H9 (cell line): ENCODE measurements around the gene MYCBP2. TPM values are rescaled to one million over a fixed set of nuclear protein-coding genes. Genes with fewer than 3 reads are reported as not detected.

ENCODE experiments used
- DNase-seq: peaks from one replicate; pipeline ENCODE4 v3.0.0-alpha.2; 2017
- H2AFZ ChIP-seq: one replicate; pipeline ENCODE4 v1.6.1; 2013; ENCODE audit warnings: mild to moderate bottlenecking, low read length, control low read depth, moderate library complexity
- H2AK5ac ChIP-seq: 2 replicates; pipeline ENCODE4 v1.6.1; 2013; ENCODE audit warnings: low read length, control low read depth, mixed read lengths; ENCODE audit not compliant: insufficient read length
- H2BK120ac ChIP-seq: one replicate; pipeline ENCODE4 v1.6.1; 2013; ENCODE audit warnings: low read depth, mild to moderate bottlenecking, low read length, control low read depth, inconsistent platforms; ENCODE audit not compliant: poor library complexity, severe bottlenecking
- H2BK12ac ChIP-seq: 2 replicates; pipeline ENCODE4 v1.6.1; 2013; ENCODE audit warnings: low read length, control low read depth, mixed read lengths, low read depth; ENCODE audit not compliant: insufficient read length
- H2BK15ac ChIP-seq: 2 replicates; pipeline ENCODE4 v1.6.1; 2013; ENCODE audit warnings: low read depth, low read length, control low read depth
- H2BK20ac ChIP-seq: one replicate; pipeline ENCODE4 v1.6.1; 2013; ENCODE audit warnings: low read depth, mild to moderate bottlenecking, low read length, control low read depth, inconsistent platforms; ENCODE audit not compliant: poor library complexity, severe bottlenecking
- H2BK5ac ChIP-seq: 2 replicates; pipeline ENCODE4 v1.6.1; 2013; ENCODE audit warnings: low read length, control low read depth, mixed read lengths; ENCODE audit not compliant: insufficient read length
- H3K14ac ChIP-seq: 2 replicates; pipeline ENCODE4 v1.6.1; 2013; ENCODE audit warnings: low read length, control low read depth; ENCODE audit not compliant: insufficient read depth
- H3K18ac ChIP-seq: 2 replicates; pipeline ENCODE4 v1.6.1; 2013; ENCODE audit warnings: low read depth, mild to moderate bottlenecking, mixed read lengths, low read length, control low read depth; ENCODE audit not compliant: insufficient read length
- H3K23ac ChIP-seq: 2 replicates; pipeline ENCODE4 v1.6.1; 2013; ENCODE audit warnings: low read length, control low read depth, mixed read lengths, low read depth; ENCODE audit not compliant: insufficient read length
- H3K23me2 ChIP-seq: 2 replicates; pipeline ENCODE4 v1.6.1; 2013; ENCODE audit warnings: low read depth, mild to moderate bottlenecking, mixed read lengths, low read length, control low read depth; ENCODE audit not compliant: insufficient read length, poor library complexity, severe bottlenecking
- H3K27ac ChIP-seq: 2 replicates; pipeline ENCODE4 v1.5.1; 2013; ENCODE audit warnings: low read length, control low read depth, mixed read lengths, low read depth; ENCODE audit not compliant: insufficient read length
- H3K27me3 ChIP-seq: 2 replicates; pipeline ENCODE4 v1.6.1; 2013; ENCODE audit warnings: low read length, control low read depth, inconsistent platforms; ENCODE audit not compliant: insufficient read depth
- H3K4ac ChIP-seq: 2 replicates; pipeline ENCODE4 v1.6.1; 2013; ENCODE audit warnings: low read depth, mild to moderate bottlenecking, control low read depth, inconsistent platforms, low read length, moderate library complexity
- H3K4me1 ChIP-seq: 2 replicates; pipeline ENCODE4 v1.6.1; 2013; ENCODE audit warnings: low read length, control low read depth, inconsistent platforms; ENCODE audit not compliant: insufficient read depth
- H3K4me2 ChIP-seq: 2 replicates; pipeline ENCODE4 v1.6.1; 2013; ENCODE audit warnings: low read length, control low read depth, mixed read lengths; ENCODE audit not compliant: insufficient read length, insufficient read depth
- H3K56ac ChIP-seq: 2 replicates; pipeline ENCODE4 v1.6.1; 2013; ENCODE audit warnings: low read depth, mild to moderate bottlenecking, mixed read lengths, low read length, control low read depth; ENCODE audit not compliant: insufficient read length
- H3K79me1 ChIP-seq: 2 replicates; pipeline ENCODE4 v1.6.1; 2013; ENCODE audit warnings: low read depth, mild to moderate bottlenecking, moderate library complexity, low read length, control low read depth, inconsistent platforms; ENCODE audit not compliant: insufficient read depth, poor library complexity, severe bottlenecking
- H3K79me2 ChIP-seq: 2 replicates; pipeline ENCODE4 v1.6.1; 2013; ENCODE audit warnings: low read length, control low read depth, inconsistent platforms; ENCODE audit not compliant: insufficient read depth
- H3K9ac ChIP-seq: 2 replicates; pipeline ENCODE4 v1.6.1; 2013; ENCODE audit warnings: low read length, control low read depth, mixed read lengths; ENCODE audit not compliant: insufficient read length; ENCODE audit errors: extremely low read depth
- H3K9me3 ChIP-seq: one replicate; pipeline ENCODE4 v1.6.1; 2013; ENCODE audit warnings: low read depth, low read length, inconsistent platforms; ENCODE audit not compliant: control insufficient read depth
- H3T11ph ChIP-seq: one replicate; pipeline ENCODE4 v1.6.1; 2013; ENCODE audit warnings: mild to moderate bottlenecking, low read length, control low read depth, inconsistent platforms
- H4K20me1 ChIP-seq: one replicate; pipeline ENCODE4 v1.6.1; 2013; ENCODE audit not compliant: control insufficient read depth, insufficient read length, insufficient read depth
- H4K5ac ChIP-seq: 2 replicates; pipeline ENCODE4 v1.6.1; 2013; ENCODE audit warnings: low read depth, mild to moderate bottlenecking, mixed read lengths, low read length, control low read depth; ENCODE audit not compliant: insufficient read length
- H4K8ac ChIP-seq: replicated peaks from 2 replicates; pipeline ENCODE4 v1.6.1; 2013; ENCODE audit warnings: low read length, control low read depth, mixed read lengths, low read depth; ENCODE audit not compliant: insufficient read length
- H4K91ac ChIP-seq: 2 replicates; pipeline ENCODE4 v1.6.1; 2013; ENCODE audit warnings: low read depth, mild to moderate bottlenecking, moderate library complexity, mixed read lengths, low read length, control low read depth; ENCODE audit not compliant: insufficient read length
- H3K27ac Mint-ChIP-seq, 3 experiments: 2 replicates in 2 of 3; 3 replicates in 1 of 3; pipeline ENCODE4 v1.8.0; 2020 to 2021; ENCODE audit warnings: mixed read lengths in 3 of 3, mild to moderate bottlenecking in 1 of 3, moderate library complexity in 1 of 3
- H3K27me3 Mint-ChIP-seq: 2 replicates; pipeline ENCODE4 v1.8.0; 2021; ENCODE audit warnings: low read depth, mild to moderate bottlenecking, moderate library complexity, mixed read lengths
- H3K36me3 Mint-ChIP-seq, 3 experiments: 2 replicates in 2 of 3; 3 replicates in 1 of 3; pipeline ENCODE4 v1.8.0; 2020 to 2021; ENCODE audit warnings: low read depth in 3 of 3, mixed read lengths in 3 of 3; ENCODE audit not compliant: insufficient read depth in 1 of 3
- H3K4me1 Mint-ChIP-seq, 2 experiments: 2 replicates each; pipeline ENCODE4 v1.8.0; 2020; ENCODE audit warnings: mixed read lengths in 2 of 2
- H3K4me3 Mint-ChIP-seq, 2 experiments: 2 replicates in 1 of 2; 3 replicates in 1 of 2; pipeline ENCODE4 v1.8.0; 2020 to 2021; ENCODE audit warnings: mild to moderate bottlenecking in 2 of 2, mixed read lengths in 2 of 2, moderate library complexity in 1 of 2
- H3K9me3 Mint-ChIP-seq, 2 experiments: 2 replicates in 1 of 2; 3 replicates in 1 of 2; pipeline ENCODE4 v1.8.0; 2020; ENCODE audit warnings: mild to moderate bottlenecking in 2 of 2, mixed read lengths in 2 of 2, moderate library complexity in 1 of 2
- WGBS: extraction: QIAGEN DNeasy Blood & Tissue Kit; methylation state at CpG from one replicate; pipeline ENCODE4 v1.1.7; 2013; ENCODE audit warnings: missing lambda C conversion rate, low lambda C conversion rate, mixed read lengths; ENCODE audit not compliant: insufficient read length; ENCODE audit errors: extremely low coverage; 5-methylcytosine and 5-hydroxymethylcytosine counted together
- total RNA-seq: library from RNA; stranded (reverse); gene quantifications from 2 replicates; pipeline ENCODE4 v1.2.1, GENCODE V29; 2021
- TF ChIP-seq, protein P1 (sequence below): fragments of 200-600 bp; sonication (generic); conservative IDR thresholded peaks from 3 replicates; pipeline ENCODE4 v1.8.0; 2021; ENCODE audit warnings: antibody characterized with exemption, mild to moderate bottlenecking

Gene MYCBP2
- total RNA-seq, 1 experiment from 2014 or later, result 32.0 TPM

DNA sequence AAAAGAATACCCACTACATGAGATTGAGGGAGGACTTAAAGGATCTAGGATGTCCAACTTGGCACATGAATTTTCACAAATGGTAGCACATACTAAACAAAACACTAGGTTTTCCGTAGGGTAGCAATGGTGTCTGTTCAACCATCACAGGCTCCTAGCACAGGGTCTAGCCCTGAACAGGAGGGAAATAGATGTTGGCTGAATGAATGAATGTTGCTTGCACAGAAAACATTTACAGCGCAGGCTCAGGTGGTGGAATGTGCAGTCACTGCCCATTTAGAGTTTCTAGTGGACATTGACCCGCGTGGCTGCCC lies 1.9 kb upstream of the MYCBP2 start:
- Histone ChIP-seq H3T11ph (no peak overlapping the region), H3K4me2 (peak overlapping the region; percentile 72), H3K56ac (no peak overlapping the region), H4K8ac (no peak overlapping the region), H3K27me3 (peaks cover 3% of the 10 kb centered on the region; the same call in 1 of the 2 replicates), H2AK5ac (no peak overlapping the region), H3K4ac (no peak overlapping the region), H4K20me1 (peaks cover 2% of the 10 kb centered on the region), H2BK12ac (no peak overlapping the region), H2BK5ac (no peak overlapping the region), H4K5ac (no peak overlapping the region), H2BK120ac (no peak overlapping the region), H3K9ac (no peak overlapping the region), H2AFZ (no peak overlapping the region), H3K79me1 (no peaks in the 10 kb centered on the region), H3K27ac (no peak overlapping the region), H4K91ac (no peak overlapping the region), H2BK20ac (no peak overlapping the region), H2BK15ac (no peak overlapping the region), H3K23me2 (peaks cover 18% of the 10 kb centered on the region), H3K9me3 (no peaks in the 10 kb centered on the region), H3K18ac (no peak overlapping the region), H3K4me1 (no peaks in the 10 kb centered on the region), H3K79me2 (peaks cover 2% of the 10 kb centered on the region; the same call in 1 of the 2 replicates), H3K23ac (no peak overlapping the region), H3K14ac (no peak overlapping the region)
- peak overlapping the region; percentile 86 to 95 for H3K4me3 Mint-ChIP-seq
- no CpG with 5 or more reads among the region's 4 CpGs for WGBS
- H3K27me3 Mint-ChIP-seq, result peaks cover 29% of the 10 kb centered on the region
- H3K36me3 Mint-ChIP-seq, result no peaks in the 10 kb centered on the region
- TF ChIP-seq, protein P1, sequence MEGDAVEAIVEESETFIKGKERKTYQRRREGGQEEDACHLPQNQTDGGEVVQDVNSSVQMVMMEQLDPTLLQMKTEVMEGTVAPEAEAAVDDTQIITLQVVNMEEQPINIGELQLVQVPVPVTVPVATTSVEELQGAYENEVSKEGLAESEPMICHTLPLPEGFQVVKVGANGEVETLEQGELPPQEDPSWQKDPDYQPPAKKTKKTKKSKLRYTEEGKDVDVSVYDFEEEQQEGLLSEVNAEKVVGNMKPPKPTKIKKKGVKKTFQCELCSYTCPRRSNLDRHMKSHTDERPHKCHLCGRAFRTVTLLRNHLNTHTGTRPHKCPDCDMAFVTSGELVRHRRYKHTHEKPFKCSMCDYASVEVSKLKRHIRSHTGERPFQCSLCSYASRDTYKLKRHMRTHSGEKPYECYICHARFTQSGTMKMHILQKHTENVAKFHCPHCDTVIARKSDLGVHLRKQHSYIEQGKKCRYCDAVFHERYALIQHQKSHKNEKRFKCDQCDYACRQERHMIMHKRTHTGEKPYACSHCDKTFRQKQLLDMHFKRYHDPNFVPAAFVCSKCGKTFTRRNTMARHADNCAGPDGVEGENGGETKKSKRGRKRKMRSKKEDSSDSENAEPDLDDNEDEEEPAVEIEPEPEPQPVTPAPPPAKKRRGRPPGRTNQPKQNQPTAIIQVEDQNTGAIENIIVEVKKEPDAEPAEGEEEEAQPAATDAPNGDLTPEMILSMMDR, result no peak
- H3K27ac Mint-ChIP-seq, result no peak overlapping the region
- peaks cover 32 to 42% of the 10 kb centered on the region in 2 experiments for H3K4me1 Mint-ChIP-seq
- H3K9me3 Mint-ChIP-seq, result no peaks in the 10 kb centered on the region
- DNase-seq, result no peak
